Measurements from ENCODE around the gene PPP1R16B. TPM values are rescaled to one million over a fixed set of nuclear protein-coding genes. Genes with fewer than 3 reads are reported as not detected.
A peak's percentile ranks its signal among the peaks of the same experiment; 100 is the strongest.

Gene PPP1R16B
- total RNA-seq, 1 donor = not detected

DNA sequence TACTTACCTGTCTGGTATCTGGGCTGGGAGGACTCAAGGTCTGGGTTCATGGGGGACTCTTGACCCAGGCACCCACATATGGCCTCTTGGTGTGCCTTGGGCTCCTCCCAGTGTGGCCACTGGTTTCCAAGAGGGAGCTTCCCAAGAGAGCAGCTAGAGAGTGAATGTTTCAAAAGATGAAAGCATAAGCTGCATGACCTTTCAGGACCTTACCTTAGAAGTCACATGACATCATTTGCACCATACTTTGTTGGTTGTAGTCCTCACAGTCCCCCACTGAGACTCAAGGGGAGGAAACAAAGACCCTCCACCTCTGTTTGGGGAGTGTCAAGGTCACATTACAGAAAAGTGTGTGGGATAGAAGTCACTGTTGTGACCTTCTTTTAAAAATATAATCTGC is 43.3 kb upstream of the PPP1R16B start:
- no peak for TF ChIP-seq CTCF (IDR thresholded peaks at IDR 0.05; ENCODE audit: extremely low read depth, low read depth, low read length)
- no peak for DNase-seq (ENCODE audit: insufficient read length, low spot score, missing footprints)
- H3K36me3 ChIP-seq (ENCODE audit: insufficient read depth, low read length) = peaks cover 28% of the 10 kb centered on the region

GRCh38 chr20:38763616-38764015 is 41.9 kb upstream of the PPP1R16B start:
- Histone ChIP-seq H3K27me3 (ENCODE audit: insufficient read depth, low read length) (no peaks in the 10 kb centered on the region), H3K9me3 (ENCODE audit: low read depth, low read length) (no peaks in the 10 kb centered on the region), H3K4me2 (ENCODE audit: insufficient read depth, low read length) (no peak overlapping the region), H2AFZ (ENCODE audit: low read length) (no peak overlapping the region), H3K27ac (ENCODE audit: low read depth, low read length) (no peak overlapping the region), H3K36me3 (ENCODE audit: insufficient read depth, low read length) (peaks cover 30% of the 10 kb centered on the region), H3K79me2 (ENCODE audit: insufficient read depth, low read length) (no peaks in the 10 kb centered on the region), H4K20me1 (ENCODE audit: insufficient read depth, low read length) (no peaks in the 10 kb centered on the region), H3K4me3 (ENCODE audit: insufficient read depth, low read length) (no peak overlapping the region), H3K4me1 (ENCODE audit: insufficient read depth, low read length) (peaks cover 19% of the 10 kb centered on the region)
- TF ChIP-seq CTCF (IDR thresholded peaks at IDR 0.05; ENCODE audit: extremely low read depth, low read depth, low read length) = no peak
- peak; percentile 42 for DNase-seq (ENCODE audit: insufficient read length, low spot score, missing footprints)

More for the DNA sequence above, 43.3 kb upstream of the PPP1R16B start:
- H4K20me1 ChIP-seq (ENCODE audit: insufficient read depth, low read length) = no peaks in the 10 kb centered on the region
- H3K4me2 ChIP-seq (ENCODE audit: insufficient read depth, low read length) = no peak overlapping the region
- no peak overlapping the region for H3K4me3 ChIP-seq (ENCODE audit: insufficient read depth, low read length)
- H3K9me3 ChIP-seq (ENCODE audit: low read depth, low read length) = no peaks in the 10 kb centered on the region
- H3K27ac ChIP-seq (ENCODE audit: low read depth, low read length) = no peak overlapping the region
- H3K4me1 ChIP-seq (ENCODE audit: insufficient read depth, low read length) = peaks cover 19% of the 10 kb centered on the region
- H3K79me2 ChIP-seq (ENCODE audit: insufficient read depth, low read length) = no peaks in the 10 kb centered on the region
- no peaks in the 10 kb centered on the region for H3K27me3 ChIP-seq (ENCODE audit: insufficient read depth, low read length)
- H2AFZ ChIP-seq (ENCODE audit: low read length) = no peak overlapping the region

DNA sequence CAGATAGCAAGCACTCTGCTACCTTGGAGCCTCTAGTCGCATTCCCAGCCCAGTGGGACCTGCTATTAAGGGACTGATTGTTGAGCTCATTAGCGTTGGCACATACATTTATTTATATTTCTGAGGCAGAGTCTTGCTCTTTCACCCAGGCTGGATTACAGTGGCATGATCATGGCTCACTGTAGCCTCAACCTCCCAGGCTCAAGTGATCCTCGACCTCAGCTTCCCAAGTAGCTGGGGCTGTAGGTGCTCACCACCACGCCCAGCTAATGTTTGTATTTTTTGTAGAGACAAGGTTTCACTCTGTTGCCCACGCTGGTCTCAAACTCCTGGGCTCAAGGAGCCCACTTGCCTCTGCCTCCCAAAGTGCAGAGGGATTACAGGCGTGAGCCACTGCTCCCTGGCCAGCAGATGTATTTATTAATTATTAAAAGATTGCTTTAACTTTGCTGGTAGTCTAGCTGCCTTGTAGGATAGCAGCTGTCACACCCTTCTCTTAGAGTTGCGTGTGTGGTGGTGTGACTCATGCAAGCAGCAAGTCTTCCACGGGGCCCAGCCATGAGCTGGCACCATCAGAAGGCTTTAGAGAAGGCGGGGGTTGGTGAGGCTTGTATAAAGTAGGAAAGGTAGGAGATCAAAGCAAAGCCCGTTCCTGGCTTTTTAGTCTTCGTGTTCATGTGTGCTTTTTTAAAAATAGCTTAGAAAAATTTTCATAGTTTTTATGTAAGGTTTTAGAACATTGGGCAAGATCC is 40.8 kb upstream of the PPP1R16B start:
- no peaks in the 10 kb centered on the region for H3K27me3 ChIP-seq (ENCODE audit: insufficient read depth, low read length)
- H3K9me3 ChIP-seq (ENCODE audit: low read depth, low read length) = no peaks in the 10 kb centered on the region
- TF ChIP-seq CTCF (IDR thresholded peaks at IDR 0.05; ENCODE audit: extremely low read depth, low read depth, low read length) = no peak
- no peaks in the 10 kb centered on the region for H4K20me1 ChIP-seq (ENCODE audit: insufficient read depth, low read length)
- H3K4me3 ChIP-seq (ENCODE audit: insufficient read depth, low read length) = no peak overlapping the region
- peaks cover 21% of the 10 kb centered on the region for H3K36me3 ChIP-seq (ENCODE audit: insufficient read depth, low read length)
- peak overlapping the region; percentile 44 for H3K4me2 ChIP-seq (ENCODE audit: insufficient read depth, low read length)
- H3K27ac ChIP-seq (ENCODE audit: low read depth, low read length) = peak overlapping the region; percentile 31
- no peak overlapping the region for H2AFZ ChIP-seq (ENCODE audit: low read length)
- DNase-seq (ENCODE audit: insufficient read length, low spot score, missing footprints) = peak; percentile 92
- peaks cover 19% of the 10 kb centered on the region for H3K4me1 ChIP-seq (ENCODE audit: insufficient read depth, low read length)
- no peaks in the 10 kb centered on the region for H3K79me2 ChIP-seq (ENCODE audit: insufficient read depth, low read length)

GRCh38 chr20:38766071-38766470 is 39.4 kb upstream of the PPP1R16B start:
- Histone ChIP-seq H4K20me1 (ENCODE audit: insufficient read depth, low read length) (no peaks in the 10 kb centered on the region), H3K27me3 (ENCODE audit: insufficient read depth, low read length) (no peaks in the 10 kb centered on the region), H3K27ac (ENCODE audit: low read depth, low read length) (no peak overlapping the region), H3K9me3 (ENCODE audit: low read depth, low read length) (no peaks in the 10 kb centered on the region), H3K4me3 (ENCODE audit: insufficient read depth, low read length) (no peak overlapping the region), H3K4me2 (ENCODE audit: insufficient read depth, low read length) (peak overlapping the region; percentile 45), H3K4me1 (ENCODE audit: insufficient read depth, low read length) (peaks cover 19% of the 10 kb centered on the region), H2AFZ (ENCODE audit: low read length) (no peak overlapping the region), H3K36me3 (ENCODE audit: insufficient read depth, low read length) (peaks cover 17% of the 10 kb centered on the region), H3K79me2 (ENCODE audit: insufficient read depth, low read length) (no peaks in the 10 kb centered on the region)
- no peak for DNase-seq (ENCODE audit: insufficient read length, low spot score, missing footprints)
- TF ChIP-seq CTCF (IDR thresholded peaks at IDR 0.05; ENCODE audit: extremely low read depth, low read depth, low read length) = no peak

Measured in osteoblast (primary cell).